ENCODE results near the gene SUGP1. TPM values are rescaled to one million over a fixed set of nuclear protein-coding genes. Genes with fewer than 3 reads are reported as not detected.

Gene SUGP1
- total RNA-seq, 1 experiment from 2014 or later: 73.8 TPM

GRCh38 chr19:19308373-19308772 lies 11.9 kb downstream of the SUGP1 start:
- Histone ChIP-seq H3K9me3 (ENCODE audit: low read depth, low read length, poor library complexity, severe bottlenecking) (no peaks in the 10 kb centered on the region), H3K27ac (ENCODE audit: low read depth, low read length, poor library complexity, severe bottlenecking) (no peak overlapping the region), H3K4me1 (ENCODE audit: insufficient read depth, low read length, poor library complexity, severe bottlenecking) (no peaks in the 10 kb centered on the region), H3K27me3 (replicated peaks; ENCODE audit: insufficient read depth, low read depth, low read length, poor library complexity) (no peaks in the 10 kb centered on the region), H3K4me3 (ENCODE audit: low read depth, low read length, poor library complexity, severe bottlenecking) (no peak overlapping the region), H3K36me3 (ENCODE audit: insufficient read depth, low read length, poor library complexity, severe bottlenecking) (peaks cover 50% of the 10 kb centered on the region)
- no TSS peak for BruUV-seq (replicated peaks)
- no peak for DNase-seq (ENCODE audit: low spot score)
- ChIA-PET POLR2A (ENCODE audit: low non-redundant PET) (no interaction called here), CTCF (no interaction called here)
- TF ChIP-seq CTCF (conservative IDR thresholded peaks at IDR 0.05; ENCODE audit: low read depth, low read length) (no peak), EZH2 (IDR thresholded peaks at IDR 0.05; ENCODE audit: borderline replicate concordance, low read depth, low read length, poor library complexity, severe bottlenecking) (no peak)
- intact Hi-C loops (cut with micrococcal nuclease; ENCODE audit: unreplicated experiment): no loop called here

- POLR2A ChIA-PET (ENCODE audit: low non-redundant PET): no interaction called here
Measured at GRCh38 chr19:19306191-19306590, 14.1 kb downstream of the SUGP1 start.

GRCh38 chr19:19305696-19306095 lies 14.6 kb downstream of the SUGP1 start:
- no peak for DNase-seq (ENCODE audit: low spot score)
- intact Hi-C loops (cut with micrococcal nuclease; ENCODE audit: unreplicated experiment): no loop called here
- Histone ChIP-seq H3K36me3 (ENCODE audit: insufficient read depth, low read length, poor library complexity, severe bottlenecking) (peaks cover 46% of the 10 kb centered on the region), H3K9me3 (ENCODE audit: low read depth, low read length, poor library complexity, severe bottlenecking) (no peaks in the 10 kb centered on the region), H3K4me1 (ENCODE audit: insufficient read depth, low read length, poor library complexity, severe bottlenecking) (no peaks in the 10 kb centered on the region), H3K4me3 (ENCODE audit: low read depth, low read length, poor library complexity, severe bottlenecking) (no peak overlapping the region), H3K27ac (ENCODE audit: low read depth, low read length, poor library complexity, severe bottlenecking) (no peak overlapping the region), H3K27me3 (replicated peaks; ENCODE audit: insufficient read depth, low read depth, low read length, poor library complexity) (no peaks in the 10 kb centered on the region)
- CTCF ChIA-PET: no interaction called here
- TF ChIP-seq CTCF (conservative IDR thresholded peaks at IDR 0.05; ENCODE audit: low read depth, low read length) (no peak), EZH2 (IDR thresholded peaks at IDR 0.05; ENCODE audit: borderline replicate concordance, low read depth, low read length, poor library complexity, severe bottlenecking) (no peak)
- POLR2A ChIA-PET (ENCODE audit: low non-redundant PET): no interaction called here
- BruUV-seq (replicated peaks): no TSS peak

More at GRCh38 chr19:19306191-19306590, 14.1 kb downstream of the SUGP1 start:
- CTCF ChIA-PET: no interaction called here
- no peak overlapping the region for H3K27ac ChIP-seq (ENCODE audit: low read depth, low read length, poor library complexity, severe bottlenecking)
- TF ChIP-seq CTCF (conservative IDR thresholded peaks at IDR 0.05; ENCODE audit: low read depth, low read length) (no peak), EZH2 (IDR thresholded peaks at IDR 0.05; ENCODE audit: borderline replicate concordance, low read depth, low read length, poor library complexity, severe bottlenecking) (no peak)
- intact Hi-C loops (cut with micrococcal nuclease; ENCODE audit: unreplicated experiment): no loop called here
- H3K4me1 ChIP-seq (ENCODE audit: insufficient read depth, low read length, poor library complexity, severe bottlenecking): no peaks in the 10 kb centered on the region
- no peak overlapping the region for H3K4me3 ChIP-seq (ENCODE audit: low read depth, low read length, poor library complexity, severe bottlenecking)
- peaks cover 47% of the 10 kb centered on the region for H3K36me3 ChIP-seq (ENCODE audit: insufficient read depth, low read length, poor library complexity, severe bottlenecking)
- H3K27me3 ChIP-seq (replicated peaks; ENCODE audit: insufficient read depth, low read depth, low read length, poor library complexity): no peaks in the 10 kb centered on the region
- BruUV-seq (replicated peaks): no TSS peak
- no peak for DNase-seq (ENCODE audit: low spot score)
- no peaks in the 10 kb centered on the region for H3K9me3 ChIP-seq (ENCODE audit: low read depth, low read length, poor library complexity, severe bottlenecking)
